LoVo (cell line): ENCODE results near the gene HSPA12A.

Experiments
- DNase-seq: peaks from one replicate; pipeline ENCODE4 v3.0.0-alpha.2; 2016; ENCODE audit warnings: low spot score

The HSPA12A gene

GRCh38 chr10:116742367-116743265 is at the start of gene HSPA12A:
Gene HSPA12A (minus strand): TSS chr10:116742566. CDS start chr10:116742469, 97 bp downstream.
- peak; percentile 77 for DNase-seq

- no peak for DNase-seq
Observed at GRCh38 chr10:116791241-116791640, 48.9 kb upstream of the HSPA12A start.

GRCh38 chr10:116787893-116788665 is 45.7 kb upstream of the HSPA12A start:
- peak; percentile 66 for DNase-seq

GRCh38 chr10:116787053-116787659 is 44.8 kb upstream of the HSPA12A start:
- no peak for DNase-seq

- no peak for DNase-seq
Observed at GRCh38 chr10:116785867-116786266, 43.5 kb upstream of the HSPA12A start.

- no peak for DNase-seq
Observed at GRCh38 chr10:116785282-116785681, 42.9 kb upstream of the HSPA12A start.

GRCh38 chr10:116784651-116785050 is 42.3 kb upstream of the HSPA12A start:
- no peak for DNase-seq

- no peak for DNase-seq
Observed at GRCh38 chr10:116784035-116784434, 41.7 kb upstream of the HSPA12A start.

GRCh38 chr10:116783011-116783655 is 40.8 kb upstream of the HSPA12A start:
- DNase-seq, result no peak

GRCh38 chr10:116781370-116781884 is 39.1 kb upstream of the HSPA12A start:
- DNase-seq, result no peak

- no peak for DNase-seq
Observed at GRCh38 chr10:116780691-116781205, 38.4 kb upstream of the HSPA12A start.

- DNase-seq, result no peak
Observed at GRCh38 chr10:116779076-116779687, 36.8 kb upstream of the HSPA12A start.

GRCh38 chr10:116777006-116777405 is 34.6 kb upstream of the HSPA12A start:
- DNase-seq, result no peak

GRCh38 chr10:116775488-116776400 is 33.4 kb upstream of the HSPA12A start:
- DNase-seq, result no peak

- DNase-seq, result peak; percentile 83
Observed at GRCh38 chr10:116774728-116775151, 32.4 kb upstream of the HSPA12A start.

- no peak for DNase-seq
Observed at GRCh38 chr10:116772909-116773705, 30.7 kb upstream of the HSPA12A start.

- DNase-seq, result no peak
Observed at GRCh38 chr10:116771959-116772585, 29.7 kb upstream of the HSPA12A start.

GRCh38 chr10:116771101-116771958 is 29.0 kb upstream of the HSPA12A start:
- no peak for DNase-seq
